Stimulated activated CD8-positive, alpha-beta memory T cell treated with anti-CD3 and anti-CD28 coated beads, Interleukin-15, amount 100 ng/mL, for 1 hour (primary cell): ENCODE data around the gene DLEC1.
"Not testable (repeated sequence)": the region's sequence is repeated elsewhere in the genome, so short reads cannot be mapped to it uniquely, and the experiment has no call there.

Experiments
- DNase-seq: peaks from one replicate; pipeline ENCODE4 v3.0.0-alpha.2; 2020; ENCODE audit warnings: low read depth

Gene DLEC1

GRCh38 chr3:38124324-38125122, 85.5 kb downstream of the DLEC1 start:
- no peak for DNase-seq

- no peak for DNase-seq
Observed at GRCh38 chr3:38125305-38126120, 86.5 kb downstream of the DLEC1 start.

- DNase-seq, result no peak
Observed at GRCh38 chr3:38126121-38126892, 87.3 kb downstream of the DLEC1 start.

- DNase-seq, result no peak
Observed at GRCh38 chr3:38127611-38128302, 88.7 kb downstream of the DLEC1 start.

- DNase-seq, result no peak
Observed at GRCh38 chr3:38128303-38128655, 89.3 kb downstream of the DLEC1 start.

GRCh38 chr3:38129058-38129457, 90.0 kb downstream of the DLEC1 start:
- no peak for DNase-seq

- DNase-seq, result no peak
Observed at GRCh38 chr3:38130631-38131065, 91.6 kb downstream of the DLEC1 start.

GRCh38 chr3:38131621-38132369, 92.8 kb downstream of the DLEC1 start:
- no peak for DNase-seq

GRCh38 chr3:38133209-38133556, 94.2 kb downstream of the DLEC1 start:
- DNase-seq, result no peak

GRCh38 chr3:38133557-38134405, 94.8 kb downstream of the DLEC1 start:
- no peak for DNase-seq

- DNase-seq, result not testable (repeated sequence)
Observed at GRCh38 chr3:38134517-38135143, 95.6 kb downstream of the DLEC1 start.

GRCh38 chr3:38135621-38136277, 96.7 kb downstream of the DLEC1 start:
- not testable (repeated sequence) for DNase-seq

- DNase-seq, result no peak
Observed at GRCh38 chr3:38136393-38136776, 97.4 kb downstream of the DLEC1 start.

- peak; percentile 93 for DNase-seq
Observed at GRCh38 chr3:38136777-38137614, 98.0 kb downstream of the DLEC1 start, which contains the start of gene ACAA1. Gene ACAA1, minus strand, starts transcription at chr3:38137127. Its CDS starts 92 bp downstream, at chr3:38137035.

GRCh38 chr3:38137615-38138348, 98.8 kb downstream of the DLEC1 start:
- no peak for DNase-seq

GRCh38 chr3:38138349-38139190, 99.6 kb downstream of the DLEC1 start, which contains the start of gene MYD88:
Gene MYD88, plus strand, starts transcription at chr3:38138661. Its CDS starts 40 bp downstream, at chr3:38138701.
- DNase-seq, result peak; percentile 73
